Measurements from ENCODE around the gene KRTDAP. TPM values are rescaled to one million over a fixed set of nuclear protein-coding genes. Genes with fewer than 3 reads are reported as not detected.
A peak's percentile ranks its signal among the peaks of the same experiment; 100 is the strongest.

Gene KRTDAP
- polyA plus RNA-seq, 1 of the 3 experiments (the other 2 are of a cell fraction): not detected

GRCh38 chr19:35451338-35452096, 38.7 kb downstream of the KRTDAP start:
- CTCF ChIA-PET: interaction anchor here (0.8 to 1.3 kb wide), 2 partner anchors 12 to 17 kb away, joined by 3 read pairs; no protein-coding TSS in a partner anchor
- H3K4me2 ChIP-seq: no peak overlapping the region
- H3K27me3 ChIP-seq (ENCODE audit: insufficient read depth): peaks cover 65% of the 10 kb centered on the region

GRCh38 chr19:35449359-35450043, 40.8 kb downstream of the KRTDAP start:
- no peaks in the 10 kb centered on the region for H4K20me1 ChIP-seq (ENCODE audit: insufficient read depth)
- TF ChIP-seq REST (IDR thresholded peaks at IDR 0.05; ENCODE audit: low read depth, low read length): no peak
- no peak for TF ChIP-seq FOXM1 (IDR thresholded peaks at IDR 0.05; ENCODE audit: low read depth)
- no peak for TF ChIP-seq MXI1 (IDR thresholded peaks at IDR 0.05; ENCODE audit: low read depth, low read length)
- TF ChIP-seq ELF1 (IDR thresholded peaks at IDR 0.05): no peak
- TF ChIP-seq TCF12 (IDR thresholded peaks at IDR 0.05): no peak
- no peak for TF ChIP-seq IRF3 (IDR thresholded peaks at IDR 0.05; ENCODE audit: low read depth, low read length)
- no peak for TF ChIP-seq NRF1 (IDR thresholded peaks at IDR 0.05; ENCODE audit: low read depth, low read length)
- H3K27me3 ChIP-seq (ENCODE audit: insufficient read depth): peaks cover 84% of the 10 kb centered on the region
- no peak overlapping the region for H2AFZ ChIP-seq (ENCODE audit: low read depth)
- ChIA-PET POLR2A (no interaction called here), CTCF (interaction anchor here (1.3 to 1.9 kb wide), 2 partner anchors 46 to 97 kb away, joined by 3 to 6 read pairs; no protein-coding TSS in a partner anchor)
- H3K4me1 ChIP-seq (ENCODE audit: control insufficient read depth in 1 of 2, insufficient read depth in 2 of 2, low read depth in 1 of 2, low read length in 1 of 2): peaks cover 0 to 4% of the 10 kb centered on the region in 2 experiments; a peak in 1 of 4 replicates
- WGBS (ENCODE audit: low lambda C conversion rate): 8% methylated on average over 16 of the region's 27 CpGs
- H3K9me3 ChIP-seq: no peaks in the 10 kb centered on the region
- peak; percentile 37 for DNase-seq
- no peaks in the 10 kb centered on the region for H3K9me2 ChIP-seq
- H3K79me2 ChIP-seq (ENCODE audit: insufficient read depth): no peaks in the 10 kb centered on the region
- no peaks in the 10 kb centered on the region for H3F3A ChIP-seq (replicated peaks; ENCODE audit: insufficient read depth)
- no peak overlapping the region for H3K4me2 ChIP-seq
- H3K36me3 ChIP-seq (replicated peaks in 1 of 2; ENCODE audit: control insufficient read depth in 1 of 2, insufficient read depth in 2 of 2, low read length in 1 of 2): no peaks in the 10 kb centered on the region
- no peak overlapping the region for H3K4me3 ChIP-seq (ENCODE audit: low read depth in 2 of 2, low read length in 1 of 2)
- no peak overlapping the region for H3K9ac ChIP-seq
- no peak overlapping the region for H3K27ac ChIP-seq (ENCODE audit: low read depth in 2 of 2, low read length in 1 of 2)

More at GRCh38 chr19:35451338-35452096, 38.7 kb downstream of the KRTDAP start:
- H3K36me3 ChIP-seq (replicated peaks in 1 of 2; ENCODE audit: control insufficient read depth in 1 of 2, insufficient read depth in 2 of 2, low read length in 1 of 2): no peaks in the 10 kb centered on the region
- H3K9me3 ChIP-seq: no peaks in the 10 kb centered on the region
- TF ChIP-seq, protein P1, sequence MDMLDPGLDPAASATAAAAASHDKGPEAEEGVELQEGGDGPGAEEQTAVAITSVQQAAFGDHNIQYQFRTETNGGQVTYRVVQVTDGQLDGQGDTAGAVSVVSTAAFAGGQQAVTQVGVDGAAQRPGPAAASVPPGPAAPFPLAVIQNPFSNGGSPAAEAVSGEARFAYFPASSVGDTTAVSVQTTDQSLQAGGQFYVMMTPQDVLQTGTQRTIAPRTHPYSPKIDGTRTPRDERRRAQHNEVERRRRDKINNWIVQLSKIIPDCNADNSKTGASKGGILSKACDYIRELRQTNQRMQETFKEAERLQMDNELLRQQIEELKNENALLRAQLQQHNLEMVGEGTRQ (IDR thresholded peaks at IDR 0.05; ENCODE audit: borderline replicate concordance, low read depth, low read length): no peak
- TF ChIP-seq MXI1 (IDR thresholded peaks at IDR 0.05; ENCODE audit: low read depth, low read length): no peak
- no peak for TF ChIP-seq GABPA (IDR thresholded peaks at IDR 0.05; ENCODE audit: low read depth)
- TF ChIP-seq ELF1 (IDR thresholded peaks at IDR 0.05): no peak
- no peak for TF ChIP-seq SIN3A (IDR thresholded peaks at IDR 0.05; ENCODE audit: borderline replicate concordance, low read depth, low read length)
- no peak for TF ChIP-seq ZBTB33 (IDR thresholded peaks at IDR 0.05; ENCODE audit: borderline replicate concordance, low read depth)
- no peak for TF ChIP-seq FOXM1 (IDR thresholded peaks at IDR 0.05; ENCODE audit: low read depth)
- TF ChIP-seq, protein P2, sequence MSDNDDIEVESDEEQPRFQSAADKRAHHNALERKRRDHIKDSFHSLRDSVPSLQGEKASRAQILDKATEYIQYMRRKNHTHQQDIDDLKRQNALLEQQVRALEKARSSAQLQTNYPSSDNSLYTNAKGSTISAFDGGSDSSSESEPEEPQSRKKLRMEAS (IDR thresholded peaks at IDR 0.05; ENCODE audit: low read depth): no peak
- no peak for TF ChIP-seq TCF12 (IDR thresholded peaks at IDR 0.05)
- no peak for TF ChIP-seq RXRA (IDR thresholded peaks at IDR 0.05; ENCODE audit: borderline replicate concordance, low read depth)
- no peak for TF ChIP-seq GATA2 (CRISPR knock-in tag; IDR thresholded peaks at IDR 0.05)
- H3K79me2 ChIP-seq (ENCODE audit: insufficient read depth): no peaks in the 10 kb centered on the region
- H3K4me3 ChIP-seq (ENCODE audit: low read depth in 2 of 2, low read length in 1 of 2): no peak overlapping the region
- 31% methylated on average over 7 of the region's 7 CpGs for WGBS (ENCODE audit: low lambda C conversion rate)
- H3K9ac ChIP-seq: no peak overlapping the region
- no peaks in the 10 kb centered on the region for H3K9me2 ChIP-seq
- DNase-seq: no peak
- no peaks in the 10 kb centered on the region for H3F3A ChIP-seq (replicated peaks; ENCODE audit: insufficient read depth)
- H3K4me1 ChIP-seq (ENCODE audit: control insufficient read depth in 1 of 2, insufficient read depth in 2 of 2, low read depth in 1 of 2, low read length in 1 of 2): peaks cover 0 to 4% of the 10 kb centered on the region in 2 experiments; a peak in 1 of 4 replicates
- H4K20me1 ChIP-seq (ENCODE audit: insufficient read depth): no peaks in the 10 kb centered on the region
- no peak overlapping the region for H2AFZ ChIP-seq (ENCODE audit: low read depth)
- no peak overlapping the region for H3K27ac ChIP-seq (ENCODE audit: low read depth in 2 of 2, low read length in 1 of 2)
- POLR2A ChIA-PET: no interaction called here

All from SK-N-SH (cell line).